ENCODE data around the gene CCR3. TPM values are rescaled to one million over a fixed set of nuclear protein-coding genes. Genes with fewer than 3 reads are reported as not detected.

Gene CCR3
- total RNA-seq, 1 donor from 2014 or later = not detected

- no peak for TF ChIP-seq CTCF (IDR thresholded peaks at IDR 0.05)
- TF ChIP-seq EZH2phosphoT487 (IDR thresholded peaks at IDR 0.05) = no peak
- TF ChIP-seq EZH2 (IDR thresholded peaks at IDR 0.05) = no peak
- no peaks in the 10 kb centered on the region for H3K4me1 Mint-ChIP-seq
These were observed 19.8 kb downstream of the CCR3 start for GRCh38 chr3:46261926-46262594.

DNA sequence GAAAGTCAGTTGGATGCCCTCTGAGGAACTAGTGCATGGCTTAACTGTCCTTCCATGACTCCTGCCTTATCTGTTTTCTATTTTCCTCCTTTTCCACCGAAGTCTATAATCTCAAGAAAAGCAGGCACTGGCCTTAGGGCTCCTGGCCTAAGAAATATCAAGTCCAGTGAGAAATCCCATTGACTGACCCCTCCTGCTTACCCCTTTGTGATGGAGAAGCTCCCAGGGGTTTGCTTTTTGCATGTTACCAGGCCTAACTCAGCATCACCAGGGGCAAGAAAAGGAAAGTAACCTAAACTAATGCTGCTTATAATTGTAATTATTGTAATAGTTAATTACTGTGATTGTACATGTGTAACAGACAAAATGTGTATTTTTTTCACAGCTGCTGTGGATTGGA is 21.7 kb downstream of the CCR3 start:
- H3K36me3 Mint-ChIP-seq = no peaks in the 10 kb centered on the region
- no peak overlapping the region for H2AFZ ChIP-seq (replicated peaks)
- H4K20me1 ChIP-seq (ENCODE audit: low read depth) = no peaks in the 10 kb centered on the region
- H3K9ac ChIP-seq = no peak overlapping the region
- no peaks in the 10 kb centered on the region for H3F3A ChIP-seq (ENCODE audit: low read depth)
- no peaks in the 10 kb centered on the region for H3K36me3 ChIP-seq
- H3K27ac ChIP-seq = no peak overlapping the region
- no peak overlapping the region for H3K27ac Mint-ChIP-seq
- H3K79me2 ChIP-seq (ENCODE audit: low read depth) = no peaks in the 10 kb centered on the region
- H3K9me3 ChIP-seq (ENCODE audit: low read depth) = no peaks in the 10 kb centered on the region
- no peak overlapping the region for H3K4me3 Mint-ChIP-seq
- H3K9me3 Mint-ChIP-seq = peaks cover 2% of the 10 kb centered on the region
- H3K4me2 ChIP-seq = no peak overlapping the region
- peaks cover 3% of the 10 kb centered on the region for H3K27me3 Mint-ChIP-seq (ENCODE audit: insufficient read depth, low read depth)
- H3K4me1 Mint-ChIP-seq = no peaks in the 10 kb centered on the region
- no peaks in the 10 kb centered on the region for H3K27me3 ChIP-seq
- H3K4me1 ChIP-seq = no peaks in the 10 kb centered on the region
- no peak for TF ChIP-seq EZH2phosphoT487 (IDR thresholded peaks at IDR 0.05)
- DNase-seq (ENCODE audit: low spot score) = no peak
- no peak overlapping the region for H3K4me3 ChIP-seq

More at GRCh38 chr3:46261926-46262594, 19.8 kb downstream of the CCR3 start:
- no peaks in the 10 kb centered on the region for H3K27me3 ChIP-seq
- no peaks in the 10 kb centered on the region for H3F3A ChIP-seq (ENCODE audit: low read depth)
- Mint-ChIP-seq H3K27ac (no peak overlapping the region), H3K4me3 (no peak overlapping the region), H3K27me3 (ENCODE audit: insufficient read depth, low read depth) (peaks cover 3% of the 10 kb centered on the region), H3K36me3 (no peaks in the 10 kb centered on the region), H3K9me3 (peaks cover 2% of the 10 kb centered on the region)
- H3K9ac ChIP-seq = no peak overlapping the region
- H3K27ac ChIP-seq = no peak overlapping the region
- H3K4me3 ChIP-seq = no peak overlapping the region
- H2AFZ ChIP-seq (replicated peaks) = no peak overlapping the region
- DNase-seq (ENCODE audit: low spot score) = no peak
- H4K20me1 ChIP-seq (ENCODE audit: low read depth) = no peaks in the 10 kb centered on the region
- H3K79me2 ChIP-seq (ENCODE audit: low read depth) = no peaks in the 10 kb centered on the region
- no peak overlapping the region for H3K4me2 ChIP-seq
- no peaks in the 10 kb centered on the region for H3K36me3 ChIP-seq
- no peaks in the 10 kb centered on the region for H3K4me1 ChIP-seq
- H3K9me3 ChIP-seq (ENCODE audit: low read depth) = no peaks in the 10 kb centered on the region

DNA sequence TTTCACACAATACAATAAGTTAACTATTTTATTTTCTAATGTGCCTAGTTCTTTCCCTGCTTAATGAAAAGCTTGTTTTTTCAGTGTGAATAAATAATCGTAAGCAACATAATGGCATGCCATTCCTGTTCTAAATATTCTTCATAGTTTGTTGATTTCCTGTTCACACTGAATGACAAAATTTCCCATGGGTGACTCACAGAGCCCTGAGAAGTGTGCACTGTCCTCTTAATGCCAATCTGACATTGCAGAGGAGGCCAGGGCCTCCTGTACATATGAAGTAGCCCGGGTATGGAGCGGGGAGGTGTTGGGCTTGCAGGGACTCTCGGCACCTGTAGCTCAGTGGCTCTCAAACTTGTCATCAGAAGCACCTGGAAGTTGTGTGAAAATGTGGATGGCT is 24.3 kb downstream of the CCR3 start:
- no peaks in the 10 kb centered on the region for H3F3A ChIP-seq (ENCODE audit: low read depth)
- H3K4me2 ChIP-seq = no peak overlapping the region
- DNase-seq (ENCODE audit: low spot score) = no peak
- H3K27ac ChIP-seq = no peak overlapping the region
- H3K9me3 ChIP-seq (ENCODE audit: low read depth) = no peaks in the 10 kb centered on the region
- H2AFZ ChIP-seq (replicated peaks) = no peak overlapping the region
- TF ChIP-seq EZH2phosphoT487 (IDR thresholded peaks at IDR 0.05) (no peak), EZH2 (IDR thresholded peaks at IDR 0.05) (no peak), CTCF (IDR thresholded peaks at IDR 0.05) (no peak)
- H3K9ac ChIP-seq = no peak overlapping the region
- Mint-ChIP-seq H3K27ac (no peak overlapping the region), H3K4me1 (no peaks in the 10 kb centered on the region), H3K9me3 (peaks cover 2% of the 10 kb centered on the region), H3K36me3 (no peaks in the 10 kb centered on the region), H3K27me3 (ENCODE audit: insufficient read depth, low read depth) (peaks cover 6% of the 10 kb centered on the region), H3K4me3 (no peak overlapping the region)
- H3K79me2 ChIP-seq (ENCODE audit: low read depth) = no peaks in the 10 kb centered on the region
- no peaks in the 10 kb centered on the region for H4K20me1 ChIP-seq (ENCODE audit: low read depth)
- no peaks in the 10 kb centered on the region for H3K4me1 ChIP-seq
- H3K4me3 ChIP-seq = no peak overlapping the region
- H3K36me3 ChIP-seq = no peaks in the 10 kb centered on the region
- H3K27me3 ChIP-seq = no peaks in the 10 kb centered on the region

DNA sequence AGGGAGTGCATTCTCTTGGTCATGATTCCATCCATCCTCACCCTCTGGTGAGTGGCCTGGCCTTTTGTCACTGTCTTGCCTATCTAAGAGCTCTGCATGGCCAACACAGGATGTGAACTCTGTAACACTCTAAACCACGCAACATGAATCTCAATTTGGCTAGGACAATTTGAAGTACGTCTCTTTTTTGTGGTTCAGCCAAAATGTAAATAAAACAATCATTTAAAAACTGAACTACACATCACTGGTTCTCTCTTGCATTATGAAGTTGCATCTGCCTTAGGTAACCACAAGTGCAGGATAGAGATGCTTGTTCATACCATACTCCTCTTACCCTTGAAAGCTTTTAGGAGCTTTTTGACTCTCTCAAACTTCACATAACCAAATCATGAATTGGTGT is 27.3 kb downstream of the CCR3 start:
- H3K36me3 ChIP-seq = no peaks in the 10 kb centered on the region
- H3K9ac ChIP-seq = no peak overlapping the region
- H3K79me2 ChIP-seq (ENCODE audit: low read depth) = no peaks in the 10 kb centered on the region
- peaks cover 6% of the 10 kb centered on the region for H3K27me3 Mint-ChIP-seq (ENCODE audit: insufficient read depth, low read depth)
- H3K27me3 ChIP-seq = no peaks in the 10 kb centered on the region
- no peaks in the 10 kb centered on the region for H3K9me3 ChIP-seq (ENCODE audit: low read depth)
- H3K36me3 Mint-ChIP-seq = no peaks in the 10 kb centered on the region
- no peaks in the 10 kb centered on the region for H4K20me1 ChIP-seq (ENCODE audit: low read depth)
- TF ChIP-seq CTCF (IDR thresholded peaks at IDR 0.05) (no peak), EZH2 (IDR thresholded peaks at IDR 0.05) (no peak), EZH2phosphoT487 (IDR thresholded peaks at IDR 0.05) (no peak)
- no peak overlapping the region for H3K4me3 ChIP-seq
- H3K9me3 Mint-ChIP-seq = peaks cover 12% of the 10 kb centered on the region
- H3K4me3 Mint-ChIP-seq = no peak overlapping the region
- no peak for DNase-seq (ENCODE audit: low spot score)
- no peak overlapping the region for H3K27ac Mint-ChIP-seq
- no peaks in the 10 kb centered on the region for H3K4me1 ChIP-seq
- H3K4me1 Mint-ChIP-seq = no peaks in the 10 kb centered on the region
- H3K27ac ChIP-seq = no peak overlapping the region
- H3F3A ChIP-seq (ENCODE audit: low read depth) = no peaks in the 10 kb centered on the region
- no peak overlapping the region for H3K4me2 ChIP-seq
- H2AFZ ChIP-seq (replicated peaks) = no peak overlapping the region

Measured in neural progenitor cell (in vitro differentiated cells).